Left ventricle myocardium inferior (tissue), 1 donor: ENCODE results near the gene GPATCH2L. TPM values are rescaled to one million over a fixed set of nuclear protein-coding genes. Genes with fewer than 3 reads are reported as not detected.

Experiments
- DNase-seq: peaks from one replicate; pipeline ENCODE4 v3.0.0-alpha.2; 2020
- H3K27ac ChIP-seq: fragments of 200-600 bp; replicated peaks from 2 replicates; pipeline ENCODE4 v1.8.0; 2021
- H3K27me3 ChIP-seq: fragments of 200-600 bp; 2 replicates; pipeline ENCODE4 v1.8.0; 2021; ENCODE audit warnings: low read depth
- H3K36me3 ChIP-seq: fragments of 200-600 bp; 2 replicates; pipeline ENCODE4 v1.8.0; 2021
- H3K4me1 ChIP-seq: fragments of 200-600 bp; 2 replicates; pipeline ENCODE4 v1.8.0; 2021
- H3K4me3 ChIP-seq: fragments of 200-600 bp; 2 replicates; pipeline ENCODE4 v1.8.0; 2021; ENCODE audit warnings: mild to moderate bottlenecking, moderate library complexity
- H3K9me3 ChIP-seq: fragments of 200-600 bp; replicated peaks from 2 replicates; pipeline ENCODE4 v1.8.0; 2021
- intact Hi-C: fragments of 100-400 bp; cut with micrococcal nuclease; formaldehyde crosslinking; loops from one replicate; pipeline ENCODE4 v1.11.0; 2022
- total RNA-seq: library from RNA; stranded (reverse); fragmentation: NEBNext Ultra II Directional; extraction: Animal tissue kit (Norgen Biotek cat#: 25700); gene quantifications from one replicate; pipeline ENCODE4 v1.2.1, GENCODE V29; 2021
- TF ChIP-seq, protein P1 (sequence below): fragments of 200-600 bp; IDR thresholded peaks from 2 replicates; pipeline ENCODE4 v1.8.0; 2021; ENCODE audit warnings: antibody characterized with exemption, mild to moderate bottlenecking, borderline replicate concordance
- donor health status: DM: no; HTN: yes; CAD: no; lungs with severe emphysema.

Gene GPATCH2L
- total RNA-seq, 1 donor from 2014 or later, result 26.5 TPM

DNA sequence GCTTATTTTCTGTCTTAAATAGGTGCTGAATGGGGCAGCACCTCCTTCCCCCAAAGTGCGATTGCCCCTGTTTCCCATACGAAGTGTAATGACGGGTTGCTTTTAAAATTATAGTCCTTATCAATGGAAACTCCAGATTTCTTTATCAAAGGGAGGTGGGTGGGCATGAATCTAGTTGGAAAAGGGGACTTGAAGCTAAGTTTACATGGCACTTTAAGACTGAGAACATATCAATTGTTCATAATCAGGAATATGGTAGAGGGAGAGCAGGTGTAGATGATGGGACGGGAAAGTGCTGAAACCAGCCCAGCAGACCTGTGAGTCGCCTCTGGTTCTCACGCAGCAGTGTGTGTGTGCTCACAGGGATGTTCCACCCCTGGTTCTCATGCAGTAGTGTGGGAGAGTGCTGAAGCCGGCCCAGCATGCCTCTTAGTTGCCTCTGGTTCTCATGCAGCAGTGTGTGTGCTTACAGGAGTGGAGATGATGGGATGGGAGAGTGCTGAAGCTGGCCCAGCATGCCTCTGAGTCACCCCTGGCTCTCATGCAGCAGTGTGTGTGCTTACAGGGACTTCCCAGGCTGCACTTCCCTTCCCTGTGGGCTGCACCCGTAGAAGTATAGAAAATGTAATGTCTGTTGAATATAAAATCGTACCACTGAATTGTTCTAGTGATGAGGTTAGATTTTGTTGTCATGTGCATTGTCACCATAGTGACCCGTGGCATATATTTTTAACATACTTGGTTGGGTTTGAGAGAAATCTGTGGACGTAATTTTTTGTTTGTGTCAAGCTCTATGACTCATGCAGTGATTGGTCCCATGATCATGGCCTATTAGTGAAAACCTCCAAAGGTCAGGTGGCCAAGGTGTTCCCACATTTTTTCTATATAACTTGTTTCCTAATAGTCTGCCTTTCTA, 51.6 kb downstream of the GPATCH2L start:
- no peak for DNase-seq
- no peak overlapping the region for H3K27ac ChIP-seq

DNA sequence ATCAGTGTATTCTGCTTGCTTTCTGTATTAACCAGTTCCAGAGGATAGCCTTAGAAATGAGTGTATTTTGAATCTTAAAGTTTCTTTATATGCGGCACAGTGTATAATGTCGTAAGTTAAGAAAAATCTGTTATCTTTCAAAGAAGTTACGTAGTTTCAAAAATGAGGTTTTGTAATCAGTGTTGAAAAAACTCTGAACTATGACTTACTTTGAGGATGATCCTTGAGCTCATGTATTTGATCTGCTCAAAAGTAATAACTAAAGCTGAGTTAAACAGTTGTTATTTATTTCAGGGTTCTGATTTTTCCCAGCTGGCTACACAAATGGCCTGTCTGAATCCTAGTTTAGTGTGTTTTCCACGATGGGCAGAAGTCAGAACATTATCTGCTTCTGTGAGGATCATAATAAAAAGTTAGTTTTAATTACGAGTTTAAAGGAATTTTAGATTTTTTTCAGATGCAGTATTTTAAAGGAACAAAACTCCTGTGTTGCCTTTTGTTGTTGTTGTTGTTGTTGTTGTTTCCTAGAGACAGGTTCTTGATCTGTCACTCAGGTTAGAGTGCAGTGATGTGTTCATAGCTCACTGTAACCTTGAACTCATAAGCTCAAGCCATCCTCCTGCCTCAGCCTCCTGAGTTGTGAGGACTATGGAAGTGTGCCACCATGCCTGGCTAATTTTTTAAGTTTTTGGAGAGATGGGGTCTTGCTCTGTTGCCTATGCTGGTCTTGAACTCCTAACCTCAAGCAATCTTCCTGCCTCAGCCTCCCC, 52.9 kb downstream of the GPATCH2L start:
- DNase-seq, result no peak
- TF ChIP-seq, protein P1, sequence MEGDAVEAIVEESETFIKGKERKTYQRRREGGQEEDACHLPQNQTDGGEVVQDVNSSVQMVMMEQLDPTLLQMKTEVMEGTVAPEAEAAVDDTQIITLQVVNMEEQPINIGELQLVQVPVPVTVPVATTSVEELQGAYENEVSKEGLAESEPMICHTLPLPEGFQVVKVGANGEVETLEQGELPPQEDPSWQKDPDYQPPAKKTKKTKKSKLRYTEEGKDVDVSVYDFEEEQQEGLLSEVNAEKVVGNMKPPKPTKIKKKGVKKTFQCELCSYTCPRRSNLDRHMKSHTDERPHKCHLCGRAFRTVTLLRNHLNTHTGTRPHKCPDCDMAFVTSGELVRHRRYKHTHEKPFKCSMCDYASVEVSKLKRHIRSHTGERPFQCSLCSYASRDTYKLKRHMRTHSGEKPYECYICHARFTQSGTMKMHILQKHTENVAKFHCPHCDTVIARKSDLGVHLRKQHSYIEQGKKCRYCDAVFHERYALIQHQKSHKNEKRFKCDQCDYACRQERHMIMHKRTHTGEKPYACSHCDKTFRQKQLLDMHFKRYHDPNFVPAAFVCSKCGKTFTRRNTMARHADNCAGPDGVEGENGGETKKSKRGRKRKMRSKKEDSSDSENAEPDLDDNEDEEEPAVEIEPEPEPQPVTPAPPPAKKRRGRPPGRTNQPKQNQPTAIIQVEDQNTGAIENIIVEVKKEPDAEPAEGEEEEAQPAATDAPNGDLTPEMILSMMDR, result no peak
- intact Hi-C loops, result no loop called here
- Histone ChIP-seq H3K36me3 (peaks cover 62% of the 10 kb centered on the region), H3K4me1 (no peaks in the 10 kb centered on the region), H3K4me3 (no peak overlapping the region), H3K27ac (no peak overlapping the region), H3K27me3 (no peaks in the 10 kb centered on the region), H3K9me3 (no peaks in the 10 kb centered on the region)

More for the DNA sequence above, 51.6 kb downstream of the GPATCH2L start:
- Histone ChIP-seq H3K9me3 (no peaks in the 10 kb centered on the region), H3K27me3 (no peaks in the 10 kb centered on the region), H3K4me3 (no peak overlapping the region), H3K4me1 (no peaks in the 10 kb centered on the region), H3K36me3 (peaks cover 75% of the 10 kb centered on the region)
- TF ChIP-seq, protein P1, result no peak
- intact Hi-C loops, result no loop called here

DNA sequence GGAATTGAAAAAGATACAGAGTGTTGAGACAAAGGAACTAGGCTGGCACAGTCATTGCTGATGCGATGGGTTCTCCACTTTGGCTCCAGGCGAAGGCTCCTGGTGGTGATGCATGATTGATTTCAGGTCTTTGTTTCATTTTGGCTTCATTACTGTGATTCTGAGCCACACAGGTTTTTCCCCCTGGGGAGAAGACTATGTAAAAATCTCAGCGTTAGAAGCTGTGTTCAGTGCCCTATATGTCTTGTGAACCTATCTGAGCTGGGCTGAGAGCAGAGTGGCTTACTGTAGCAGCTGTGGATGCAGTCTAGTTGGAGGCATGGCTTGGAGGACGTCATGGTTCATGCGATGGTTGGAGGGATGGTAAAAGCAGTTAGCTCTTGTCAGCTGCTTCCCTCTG, 54.0 kb downstream of the GPATCH2L start:
- intact Hi-C loops, result no loop called here
- Histone ChIP-seq H3K27ac (no peak overlapping the region), H3K9me3 (no peaks in the 10 kb centered on the region), H3K27me3 (no peaks in the 10 kb centered on the region), H3K36me3 (peaks cover 52% of the 10 kb centered on the region), H3K4me3 (no peak overlapping the region), H3K4me1 (no peaks in the 10 kb centered on the region)
- TF ChIP-seq, protein P1, result no peak
- DNase-seq, result no peak

DNA sequence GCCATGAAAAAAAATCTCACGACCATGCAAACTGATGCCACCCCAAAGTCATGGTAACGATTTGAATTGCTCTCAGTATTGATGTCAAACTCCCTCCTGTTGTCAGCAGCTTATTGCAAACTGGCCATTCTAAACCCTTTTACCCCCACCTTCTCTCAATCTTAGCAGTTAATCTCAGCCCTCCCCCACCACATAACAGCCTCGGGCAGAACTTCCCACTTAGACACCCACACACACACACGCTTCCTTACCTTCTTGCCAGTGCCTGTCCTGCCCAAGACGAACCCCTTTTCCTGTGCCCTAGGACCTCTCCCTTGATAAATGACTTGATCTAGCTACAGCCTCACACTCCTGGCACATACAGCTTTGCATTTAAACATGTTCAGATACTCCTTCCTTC, 56.6 kb downstream of the GPATCH2L start:
- H3K27me3 ChIP-seq, result no peaks in the 10 kb centered on the region
- intact Hi-C loops, result no loop called here
- H3K4me1 ChIP-seq, result no peaks in the 10 kb centered on the region
- peaks cover 7% of the 10 kb centered on the region for H3K9me3 ChIP-seq
- no peak for DNase-seq
- peaks cover 25% of the 10 kb centered on the region for H3K36me3 ChIP-seq
- H3K27ac ChIP-seq, result no peak overlapping the region
- TF ChIP-seq, protein P1, result no peak
- no peak overlapping the region for H3K4me3 ChIP-seq

DNA sequence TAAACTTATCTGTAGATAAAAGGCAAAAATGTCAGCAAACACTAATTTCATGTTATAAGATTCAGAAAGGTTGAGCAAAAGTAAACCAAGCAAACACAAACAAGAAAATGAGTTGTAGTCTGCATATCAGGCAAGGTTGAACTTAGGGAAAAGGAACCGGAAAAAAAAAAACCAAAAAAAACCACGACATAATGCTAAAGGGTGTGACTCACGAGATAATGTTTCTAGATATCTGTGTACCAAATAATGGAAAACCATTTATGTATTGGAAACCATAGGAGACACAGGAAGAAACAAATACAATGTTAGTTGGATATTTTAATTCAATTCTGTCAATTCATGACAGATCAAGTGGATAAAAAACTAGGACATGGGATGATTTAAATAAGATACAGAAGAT, 60.5 kb downstream of the GPATCH2L start:
- Histone ChIP-seq H3K36me3 (no peaks in the 10 kb centered on the region), H3K4me3 (no peak overlapping the region), H3K4me1 (no peaks in the 10 kb centered on the region), H3K9me3 (peaks cover 17% of the 10 kb centered on the region), H3K27me3 (no peaks in the 10 kb centered on the region), H3K27ac (no peak overlapping the region)
- TF ChIP-seq, protein P1, result no peak
- DNase-seq, result no peak
- intact Hi-C loops, result no loop called here
